Gastrocnemius medialis (tissue), 4 donors: ENCODE data around the gene PIK3R3. TPM values are rescaled to one million over a fixed set of nuclear protein-coding genes. Genes with fewer than 3 reads are reported as not detected.

Experiments used
- ATAC-seq, 2 donors: fragments of 150-250 bp; one replicate each; pipeline ENCODE4 v1.9.1; 2016
- DNase-seq, 2 donors: peaks; one replicate each; pipeline ENCODE4 v3.0.0-alpha.2; 2019
- H3K27ac ChIP-seq, 4 donors: fragments of 200-600 bp; sonication (generic); 1 replicate in 1 of 4; 2 replicates in 3 of 4; pipeline ENCODE4 v1.5.1; 2016 to 2018; ENCODE audit warnings: mild to moderate bottlenecking in 2 of 4, moderate library complexity in 1 of 4
- H3K27me3 ChIP-seq, 3 donors: fragments of 200-600 bp; sonication (generic) in 2 of 3; 1 replicate in 1 of 3; 2 replicates in 2 of 3; pipeline versions ENCODE4 v1.5.1 to v1.6.0; 2016 to 2019; ENCODE audit warnings: mild to moderate bottlenecking in 1 of 3, moderate library complexity in 1 of 3
- H3K36me3 ChIP-seq, 2 donors: fragments of 200-600 bp; sonication (generic) in 1 of 2; one replicate each; pipeline ENCODE4 v1.5.1; 2017 to 2018
- H3K4me1 ChIP-seq, 2 donors: fragments of 200-600 bp; sonication (generic) in 1 of 2; one replicate each; pipeline ENCODE4 v1.5.1; 2016 to 2017; ENCODE audit warnings: mild to moderate bottlenecking in 2 of 2
- H3K4me3 ChIP-seq, 4 donors: fragments of 200-600 bp; sonication (generic) in 3 of 4; 1 replicate in 1 of 4; 2 replicates in 3 of 4; pipeline ENCODE4 v1.5.1; 2016 to 2019; ENCODE audit warnings: mild to moderate bottlenecking in 2 of 4
- H3K9me3 ChIP-seq, 3 donors: fragments of 200-600 bp; sonication (generic) in 2 of 3; 1 replicate in 1 of 3; 2 replicates in 2 of 3; pipeline ENCODE4 v1.5.1; 2016 to 2019
- POLR2A ChIP-seq, 2 donors: fragments of 450-650 bp; IDR thresholded peaks; one replicate each; pipeline ENCODE4 v1.6.1; 2017; ENCODE audit warnings: antibody characterized with exemption in 2 of 2, mild to moderate bottlenecking in 2 of 2, moderate library complexity in 2 of 2
- in situ Hi-C, 4 donors: fragments of 200-750 bp; cut with MboI; loops; one replicate each; pipeline versions ENCODE4 v1.15.0 to v1.8.0; 2017; ENCODE audit warnings: low sequenced_read_pairs in 4 of 4
- intact Hi-C: fragments of 100-400 bp; cut with DNase I; formaldehyde crosslinking; loops from one replicate; pipeline ENCODE4 v1.15.1; 2023; ENCODE audit warnings: low total_unique reads
- total RNA-seq, 4 donors: library from RNA; depleted of rRNA; stranded (reverse); fragments of >200 nt; gene quantifications; one replicate each; pipeline versions ENCODE4 v1.1.0 to v1.2.3, GENCODE V29; 2016
- TF ChIP-seq, protein P1 (sequence below), 5 experiments: fragments of 450-650 bp in 3 of 5; fragments of 200-600 bp in 2 of 5; sonication (generic) in 2 of 5; IDR thresholded peaks in 4 of 5; conservative IDR thresholded peaks in 1 of 5; 1 replicate in 4 of 5; 2 replicates in 1 of 5; pipeline ENCODE4 v1.5.1; 2016 to 2019; ENCODE audit warnings: antibody characterized with exemption in 5 of 5, mild to moderate bottlenecking in 3 of 5, moderate library complexity in 3 of 5

Gene PIK3R3
- total RNA-seq, 4 donors from 2014 or later: 12.1 to 23.8 (median 15.9) TPM

DNA sequence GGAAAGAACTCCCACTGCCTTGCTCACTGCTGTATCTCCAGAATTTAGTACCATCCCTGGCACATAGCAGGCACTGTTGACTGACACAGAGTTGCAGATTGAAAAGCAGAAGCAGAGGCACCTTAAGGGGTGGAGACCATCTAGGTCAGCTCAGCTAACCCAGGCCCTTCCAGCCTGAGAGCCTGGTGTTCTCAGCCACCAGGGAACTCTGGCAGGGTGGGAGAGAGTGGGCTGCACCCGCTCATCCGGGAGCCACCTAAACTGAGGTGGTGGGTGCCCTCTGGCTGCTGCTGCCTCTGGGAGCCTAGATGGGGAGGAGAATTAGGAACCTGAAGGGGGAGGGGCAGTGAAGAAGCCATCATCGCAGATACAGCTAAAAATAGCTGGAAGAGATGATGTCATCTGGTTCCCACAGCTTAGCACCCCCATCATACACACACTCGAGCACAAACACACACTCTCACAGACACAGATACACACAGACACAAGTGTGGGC is 41.0 kb upstream of the PIK3R3 start:
- DNase-seq: no peak
- in situ Hi-C loops: no loop called here
- intact Hi-C loops: loop anchor here (10.0 kb wide), 1 partner anchor 259 kb away; no protein-coding TSS in a partner anchor
- no peaks in the 10 kb centered on the region for H3K36me3 ChIP-seq
- peaks cover 45 to 60% of the 10 kb centered on the region in 2 donors for H3K4me1 ChIP-seq
- peak; percentile 14 to 28 for ATAC-seq
- TF ChIP-seq, protein P1, sequence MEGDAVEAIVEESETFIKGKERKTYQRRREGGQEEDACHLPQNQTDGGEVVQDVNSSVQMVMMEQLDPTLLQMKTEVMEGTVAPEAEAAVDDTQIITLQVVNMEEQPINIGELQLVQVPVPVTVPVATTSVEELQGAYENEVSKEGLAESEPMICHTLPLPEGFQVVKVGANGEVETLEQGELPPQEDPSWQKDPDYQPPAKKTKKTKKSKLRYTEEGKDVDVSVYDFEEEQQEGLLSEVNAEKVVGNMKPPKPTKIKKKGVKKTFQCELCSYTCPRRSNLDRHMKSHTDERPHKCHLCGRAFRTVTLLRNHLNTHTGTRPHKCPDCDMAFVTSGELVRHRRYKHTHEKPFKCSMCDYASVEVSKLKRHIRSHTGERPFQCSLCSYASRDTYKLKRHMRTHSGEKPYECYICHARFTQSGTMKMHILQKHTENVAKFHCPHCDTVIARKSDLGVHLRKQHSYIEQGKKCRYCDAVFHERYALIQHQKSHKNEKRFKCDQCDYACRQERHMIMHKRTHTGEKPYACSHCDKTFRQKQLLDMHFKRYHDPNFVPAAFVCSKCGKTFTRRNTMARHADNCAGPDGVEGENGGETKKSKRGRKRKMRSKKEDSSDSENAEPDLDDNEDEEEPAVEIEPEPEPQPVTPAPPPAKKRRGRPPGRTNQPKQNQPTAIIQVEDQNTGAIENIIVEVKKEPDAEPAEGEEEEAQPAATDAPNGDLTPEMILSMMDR (IDR thresholded peaks at IDR 0.05 in 4 of 5, conservative IDR thresholded peaks at IDR 0.05 in 1 of 5): peak in 2 of 5 experiments; percentile 11 to 27
- no peak for TF ChIP-seq POLR2A (IDR thresholded peaks at IDR 0.05)
- H3K9me3 ChIP-seq: no peaks in the 10 kb centered on the region
- no peaks in the 10 kb centered on the region for H3K27me3 ChIP-seq
- no peak overlapping the region for H3K4me3 ChIP-seq
- peak overlapping the region; percentile 84 to 90 (median 86) for H3K27ac ChIP-seq

DNA sequence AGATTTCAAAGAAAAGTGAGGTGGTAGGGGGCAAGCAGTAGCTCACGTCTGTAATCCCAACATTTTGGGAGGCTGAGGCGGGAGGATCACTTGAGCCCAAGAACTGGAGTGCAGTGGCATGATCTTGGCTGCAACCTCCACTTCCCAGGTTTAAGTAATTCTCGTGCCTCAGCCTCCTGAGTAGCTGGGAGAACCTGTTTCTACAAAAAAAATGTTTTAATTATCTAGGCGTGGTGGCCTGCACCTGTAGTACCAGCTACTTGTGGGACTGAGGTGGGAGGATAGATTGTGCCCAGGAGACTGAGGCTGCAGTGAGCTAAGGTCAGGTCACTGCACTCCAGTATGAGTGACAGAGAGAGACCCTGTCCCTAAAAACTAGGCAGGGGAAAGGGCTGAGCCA is 39.9 kb upstream of the PIK3R3 start:
- Histone ChIP-seq H3K36me3 (no peaks in the 10 kb centered on the region), H3K4me1 (peaks cover 48 to 68% of the 10 kb centered on the region in 2 donors), H3K27ac (peak overlapping the region; percentile 84 to 90 (median 86)), H3K4me3 (no peak overlapping the region), H3K27me3 (no peaks in the 10 kb centered on the region), H3K9me3 (no peaks in the 10 kb centered on the region)
- no peak for ATAC-seq
- in situ Hi-C loops: no loop called here
- intact Hi-C loops: loop anchor here (10.0 kb wide), 1 partner anchor 258 kb away; no protein-coding TSS in a partner anchor
- no peak for DNase-seq
- TF ChIP-seq, protein P1 (IDR thresholded peaks at IDR 0.05 in 4 of 5, conservative IDR thresholded peaks at IDR 0.05 in 1 of 5): no peak
- TF ChIP-seq POLR2A (IDR thresholded peaks at IDR 0.05): no peak

DNA sequence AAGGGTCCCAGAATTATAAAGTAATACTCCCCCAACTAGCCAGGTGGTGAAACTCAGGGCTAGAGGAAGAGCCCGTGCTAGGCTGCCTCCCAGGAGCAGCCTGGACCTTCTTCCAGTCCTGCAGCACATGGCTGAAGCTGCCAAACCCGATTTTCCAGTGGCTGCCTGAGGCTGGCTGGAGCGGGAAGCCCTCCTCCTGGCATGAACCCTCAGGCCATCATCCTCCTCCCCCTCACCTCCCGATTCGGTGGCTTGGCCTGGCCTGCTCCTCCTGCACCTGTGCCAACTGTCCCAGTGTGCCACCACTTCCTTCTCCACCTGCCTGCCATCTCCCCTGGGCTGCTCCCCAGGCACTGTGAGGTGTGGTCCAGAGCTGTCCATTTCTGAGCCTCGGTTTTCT is 39.4 kb upstream of the PIK3R3 start:
- DNase-seq (no peak), ATAC-seq (no peak)
- intact Hi-C loops: loop anchor here (10.0 kb wide), 1 partner anchor 257 kb away; no protein-coding TSS in a partner anchor
- in situ Hi-C loops: no loop called here
- peaks cover 52 to 72% of the 10 kb centered on the region in 2 donors for H3K4me1 ChIP-seq
- no peaks in the 10 kb centered on the region for H3K27me3 ChIP-seq
- H3K27ac ChIP-seq: peak overlapping the region; percentile 36 to 90 (median 85)
- H3K9me3 ChIP-seq: no peaks in the 10 kb centered on the region
- no peaks in the 10 kb centered on the region for H3K36me3 ChIP-seq
- no peak overlapping the region for H3K4me3 ChIP-seq
- TF ChIP-seq, protein P1 (IDR thresholded peaks at IDR 0.05 in 4 of 5, conservative IDR thresholded peaks at IDR 0.05 in 1 of 5): no peak

DNA sequence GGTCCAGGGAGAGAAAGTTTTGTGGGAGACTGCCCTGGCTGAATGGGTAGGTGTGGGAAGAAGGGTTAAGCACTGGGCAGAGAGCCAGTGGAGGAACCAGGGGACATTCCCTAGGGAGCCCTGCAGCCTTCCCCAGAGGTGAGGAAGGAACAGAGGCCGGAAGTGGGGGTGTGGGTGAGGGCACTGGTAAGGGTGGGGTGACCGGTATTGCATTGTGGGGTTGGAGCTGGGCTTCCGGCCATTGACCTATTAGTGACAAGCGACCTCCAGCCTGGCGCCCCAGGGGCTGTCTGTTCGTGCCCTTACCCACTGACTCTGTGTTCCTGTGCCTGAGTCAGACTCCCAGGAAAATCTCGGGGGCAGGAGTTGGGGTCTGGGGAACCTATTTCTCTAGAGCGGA is 38.9 kb upstream of the PIK3R3 start:
- TF ChIP-seq POLR2A (IDR thresholded peaks at IDR 0.05): no peak
- TF ChIP-seq, protein P1 (IDR thresholded peaks at IDR 0.05 in 4 of 5, conservative IDR thresholded peaks at IDR 0.05 in 1 of 5): no peak
- Histone ChIP-seq H3K36me3 (no peaks in the 10 kb centered on the region), H3K4me3 (peak overlapping the region in 1 of 4 donors; percentile 2), H3K27me3 (no peaks in the 10 kb centered on the region), H3K27ac (peak overlapping the region; percentile 36 to 90 (median 85)), H3K4me1 (peaks cover 55 to 72% of the 10 kb centered on the region in 2 donors), H3K9me3 (no peaks in the 10 kb centered on the region)
- in situ Hi-C loops: no loop called here
- ATAC-seq (no peak), DNase-seq (no peak)
- intact Hi-C loops: loop anchor here (10.0 kb wide), 1 partner anchor 257 kb away; no protein-coding TSS in a partner anchor
